Measurements from ENCODE around the gene GATAD1.

The GATAD1 gene

GRCh38 chr7:92485267-92485892 lies 38.1 kb downstream of the GATAD1 start:
- DNase-seq = no peak

- DNase-seq = no peak
These were observed 38.7 kb downstream of the GATAD1 start for GRCh38 chr7:92485974-92486373.

GRCh38 chr7:92487804-92488203 lies 40.5 kb downstream of the GATAD1 start:
- DNase-seq = no peak

DNA sequence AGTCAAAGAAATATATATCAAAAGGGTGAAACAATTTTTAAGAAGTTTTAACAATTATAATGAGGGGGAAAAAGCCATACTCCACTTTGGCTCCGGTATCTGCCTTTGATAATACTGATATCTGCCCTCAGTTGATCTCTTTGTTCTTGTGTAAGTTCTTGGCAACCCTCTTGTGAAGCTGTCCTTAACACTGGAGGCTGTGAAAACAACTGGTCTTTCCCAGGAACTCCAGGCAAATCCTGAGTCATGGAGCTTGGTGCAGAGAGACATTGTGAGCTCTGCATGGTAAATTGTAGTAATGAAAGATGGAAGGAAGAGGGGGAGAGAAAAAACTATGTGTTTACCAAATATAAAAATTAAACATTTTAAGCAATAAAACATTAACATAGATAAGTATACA lies 42.4 kb downstream of the GATAD1 start:
- no peak for DNase-seq

GRCh38 chr7:92496876-92497275 lies 49.6 kb downstream of the GATAD1 start:
- no peak for DNase-seq

GRCh38 chr7:92498557-92498956 lies 51.3 kb downstream of the GATAD1 start:
- no peak for DNase-seq

GRCh38 chr7:92503767-92504166 lies 56.5 kb downstream of the GATAD1 start:
- DNase-seq = no peak

- DNase-seq = no peak
These were observed 57.3 kb downstream of the GATAD1 start for GRCh38 chr7:92504563-92504962.

- no peak for DNase-seq
These were observed 59.1 kb downstream of the GATAD1 start for GRCh38 chr7:92506363-92506762.

GRCh38 chr7:92508946-92509345 lies 61.7 kb downstream of the GATAD1 start:
- no peak for DNase-seq

Data from HCEC 1CT (cell line).